Neural progenitor cell (in vitro differentiated cells): ENCODE data around the gene FHL2. TPM values are rescaled to one million over a fixed set of nuclear protein-coding genes. Genes with fewer than 3 reads are reported as not detected.

Experiments used
- DNase-seq: peaks from one replicate; pipeline ENCODE4 v3.0.0-alpha.2; 2016; ENCODE audit warnings: low spot score
- H2AFZ ChIP-seq: fragments of 200-600 bp; sonication (generic); replicated peaks from 2 replicates; pipeline ENCODE4 v1.6.1; 2016; ENCODE audit warnings: antibody characterized with exemption
- H3F3A ChIP-seq: fragments of 200-600 bp; sonication (generic); 2 replicates; pipeline ENCODE4 v1.6.1; 2016; ENCODE audit warnings: antibody characterized with exemption, low read depth
- H3K27ac ChIP-seq: fragments of 200-600 bp; sonication (generic); 2 replicates; pipeline ENCODE4 v1.5.1; 2016; ENCODE audit warnings: mild to moderate bottlenecking
- H3K27me3 ChIP-seq: fragments of 200-600 bp; sonication (generic); 2 replicates; pipeline ENCODE4 v1.6.1; 2016; ENCODE audit warnings: mild to moderate bottlenecking, moderate library complexity
- H3K36me3 ChIP-seq: fragments of 200-600 bp; sonication (generic); 2 replicates; pipeline ENCODE4 v1.5.1; 2016
- H3K4me1 ChIP-seq: fragments of 200-600 bp; sonication (generic); 2 replicates; pipeline ENCODE4 v1.6.1; 2016; ENCODE audit warnings: mixed run types
- H3K4me2 ChIP-seq: fragments of 200-600 bp; sonication (generic); 2 replicates; pipeline ENCODE4 v1.6.1; 2016
- H3K4me3 ChIP-seq: fragments of 200-600 bp; sonication (generic); 2 replicates; pipeline ENCODE4 v1.5.1; 2016
- H3K79me2 ChIP-seq: fragments of 200-600 bp; sonication (generic); 2 replicates; pipeline ENCODE4 v1.6.1; 2016; ENCODE audit warnings: low read depth
- H3K9ac ChIP-seq: fragments of 200-600 bp; sonication (generic); 2 replicates; pipeline ENCODE4 v1.6.1; 2016
- H3K9me3 ChIP-seq: fragments of 200-600 bp; sonication (generic); 2 replicates; pipeline ENCODE4 v1.5.1; 2016; ENCODE audit warnings: low read depth
- H4K20me1 ChIP-seq: fragments of 200-600 bp; sonication (generic); 2 replicates; pipeline ENCODE4 v1.6.1; 2016; ENCODE audit warnings: low read depth
- H3K27ac Mint-ChIP-seq: 3 replicates; pipeline ENCODE4 v1.8.0; 2021; ENCODE audit warnings: mixed read lengths
- H3K27me3 Mint-ChIP-seq: 2 replicates; pipeline ENCODE4 v1.8.0; 2022; ENCODE audit warnings: low read depth, mild to moderate bottlenecking, inconsistent platforms, moderate library complexity, mixed read lengths; ENCODE audit not compliant: insufficient read depth
- H3K36me3 Mint-ChIP-seq: 3 replicates; pipeline ENCODE4 v1.8.0; 2021; ENCODE audit warnings: mixed read lengths
- H3K4me1 Mint-ChIP-seq: 3 replicates; pipeline ENCODE4 v1.8.0; 2021; ENCODE audit warnings: mixed read lengths
- H3K4me3 Mint-ChIP-seq: 3 replicates; pipeline ENCODE4 v1.8.0; 2021; ENCODE audit warnings: mild to moderate bottlenecking, moderate library complexity, mixed read lengths
- H3K9me3 Mint-ChIP-seq: 3 replicates; pipeline ENCODE4 v1.8.0; 2020; ENCODE audit warnings: mixed read lengths
- EZH2 ChIP-seq: fragments of 200-600 bp; sonication (generic); IDR thresholded peaks from 2 replicates; pipeline ENCODE4 v1.6.1; 2017; ENCODE audit warnings: antibody characterized with exemption, mild to moderate bottlenecking, moderate library complexity
- EZH2phosphoT487 ChIP-seq: fragments of 200-600 bp; sonication (generic); IDR thresholded peaks from 2 replicates; pipeline ENCODE4 v1.6.1; 2017; ENCODE audit warnings: antibody characterized with exemption
- total RNA-seq: library from RNA; depleted of rRNA; stranded (reverse); fragments of >200 nt; gene quantifications from 2 replicates; pipeline ENCODE4 v1.2.3, GENCODE V29; 2015; ENCODE audit warnings: low replicate concordance
- TF ChIP-seq, protein P1 (sequence below): fragments of 200-600 bp; sonication (generic); IDR thresholded peaks from 2 replicates; pipeline ENCODE4 v1.5.1; 2017; ENCODE audit warnings: antibody characterized with exemption, mild to moderate bottlenecking

Gene FHL2
- total RNA-seq, 1 donor from 2014 or later = 17.8 TPM

DNA sequence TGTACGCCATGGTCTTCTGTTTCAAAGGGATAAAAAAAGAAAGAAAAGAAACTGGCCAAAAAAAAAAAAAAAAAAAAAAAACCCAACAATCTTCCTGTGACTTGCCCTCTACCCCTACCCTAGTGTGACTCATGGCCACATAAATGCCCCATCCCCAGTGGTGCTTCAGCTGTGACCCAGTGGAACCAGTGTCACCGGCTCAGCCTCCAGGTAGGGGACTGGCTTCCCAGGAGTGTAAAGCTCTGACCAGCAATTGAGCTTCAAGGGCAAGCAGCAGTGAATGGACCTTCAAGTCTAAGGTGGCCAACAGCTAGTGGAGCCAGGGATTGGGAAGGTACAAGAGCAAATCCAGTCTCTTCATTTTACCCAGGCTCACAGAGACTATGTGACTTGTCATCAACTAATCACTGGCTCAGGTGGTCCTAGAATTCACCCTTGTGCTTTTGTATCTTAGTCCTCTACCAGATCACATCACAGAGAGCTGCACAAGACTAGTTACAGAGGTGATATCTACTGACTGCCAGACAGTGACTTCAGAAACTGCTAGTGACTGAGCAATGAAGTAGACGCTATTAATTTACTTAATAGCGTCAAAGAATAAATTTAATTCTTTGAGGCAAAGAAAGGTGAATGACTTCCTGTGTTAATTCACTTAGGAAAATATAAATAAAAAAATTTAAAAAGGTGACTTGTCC lies 68.0 kb downstream of the FHL2 start:
- H3K27me3 ChIP-seq = no peaks in the 10 kb centered on the region
- no peaks in the 10 kb centered on the region for H3K27me3 Mint-ChIP-seq
- TF ChIP-seq EZH2 (no peak), EZH2phosphoT487 (no peak)
- TF ChIP-seq, protein P1, sequence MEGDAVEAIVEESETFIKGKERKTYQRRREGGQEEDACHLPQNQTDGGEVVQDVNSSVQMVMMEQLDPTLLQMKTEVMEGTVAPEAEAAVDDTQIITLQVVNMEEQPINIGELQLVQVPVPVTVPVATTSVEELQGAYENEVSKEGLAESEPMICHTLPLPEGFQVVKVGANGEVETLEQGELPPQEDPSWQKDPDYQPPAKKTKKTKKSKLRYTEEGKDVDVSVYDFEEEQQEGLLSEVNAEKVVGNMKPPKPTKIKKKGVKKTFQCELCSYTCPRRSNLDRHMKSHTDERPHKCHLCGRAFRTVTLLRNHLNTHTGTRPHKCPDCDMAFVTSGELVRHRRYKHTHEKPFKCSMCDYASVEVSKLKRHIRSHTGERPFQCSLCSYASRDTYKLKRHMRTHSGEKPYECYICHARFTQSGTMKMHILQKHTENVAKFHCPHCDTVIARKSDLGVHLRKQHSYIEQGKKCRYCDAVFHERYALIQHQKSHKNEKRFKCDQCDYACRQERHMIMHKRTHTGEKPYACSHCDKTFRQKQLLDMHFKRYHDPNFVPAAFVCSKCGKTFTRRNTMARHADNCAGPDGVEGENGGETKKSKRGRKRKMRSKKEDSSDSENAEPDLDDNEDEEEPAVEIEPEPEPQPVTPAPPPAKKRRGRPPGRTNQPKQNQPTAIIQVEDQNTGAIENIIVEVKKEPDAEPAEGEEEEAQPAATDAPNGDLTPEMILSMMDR = no peak
- no peak overlapping the region for H3K27ac Mint-ChIP-seq
- H3K4me3 Mint-ChIP-seq = peak overlapping the region; percentile 86
- DNase-seq = no peak
- H4K20me1 ChIP-seq = no peaks in the 10 kb centered on the region
- H3K9me3 ChIP-seq = no peaks in the 10 kb centered on the region
- no peak overlapping the region for H3K27ac ChIP-seq
- H3K79me2 ChIP-seq = peaks cover 45% of the 10 kb centered on the region
- H3K4me1 Mint-ChIP-seq = peaks cover 23% of the 10 kb centered on the region
- H3K4me3 ChIP-seq = no peak overlapping the region
- peaks cover 7% of the 10 kb centered on the region for H3F3A ChIP-seq
- H3K9me3 Mint-ChIP-seq = no peaks in the 10 kb centered on the region
- H3K36me3 Mint-ChIP-seq = no peaks in the 10 kb centered on the region
- H3K36me3 ChIP-seq = no peaks in the 10 kb centered on the region
- no peak overlapping the region for H3K9ac ChIP-seq
- no peak overlapping the region for H3K4me2 ChIP-seq
- H3K4me1 ChIP-seq = no peaks in the 10 kb centered on the region
- H2AFZ ChIP-seq = no peak overlapping the region

DNA sequence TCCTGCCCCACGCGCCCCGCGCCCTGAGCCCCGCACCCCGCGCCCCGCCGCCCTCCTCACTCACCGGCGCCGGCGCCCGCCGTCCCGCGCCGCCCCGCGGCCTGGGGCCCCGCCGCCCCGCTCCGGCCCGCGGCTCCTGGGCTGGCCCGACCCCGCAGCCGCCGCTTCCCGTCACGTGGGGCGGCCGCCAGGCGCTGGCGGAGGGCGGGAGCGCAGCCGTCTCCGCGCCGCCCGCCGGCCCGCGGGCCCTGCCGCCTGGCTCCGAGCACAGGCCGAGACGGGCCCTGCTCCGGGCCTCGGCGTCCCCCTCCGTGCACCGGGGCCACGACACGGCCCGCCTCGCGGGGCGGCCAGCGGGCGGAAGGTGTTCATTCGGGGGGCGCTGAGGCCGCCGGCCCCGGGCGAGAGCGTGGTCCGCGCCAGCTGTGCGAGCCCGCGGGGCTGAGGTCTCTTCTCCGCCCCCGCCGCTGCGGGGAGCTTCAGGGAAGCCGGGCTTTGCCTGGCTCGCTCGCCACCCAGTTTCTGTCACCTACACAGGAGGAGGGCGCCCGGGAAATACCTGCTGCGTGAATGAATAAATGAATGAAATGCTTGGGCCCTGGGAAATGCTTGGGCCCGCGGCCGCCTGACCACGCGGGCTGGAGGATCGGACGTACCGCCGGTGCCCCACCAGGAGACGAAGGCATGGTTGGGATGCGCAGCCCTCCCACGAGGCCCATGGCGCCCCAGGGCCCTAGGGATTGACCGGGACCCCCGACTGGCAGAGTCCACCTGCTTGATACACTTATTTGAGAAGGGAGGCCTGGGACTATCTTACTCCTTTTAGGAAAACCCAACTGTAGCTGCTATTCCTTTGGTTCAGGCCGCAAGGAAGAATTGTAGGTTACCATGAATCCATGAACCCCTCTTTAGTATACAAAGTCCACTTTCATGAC lies 69.0 kb downstream of the FHL2 start, which contains the start of gene TGFBRAP1:
TSS of gene TGFBRAP1 (minus strand) at position 175 of the 935 bp plus-strand sequence. CDS start 21,434 bp downstream, outside the sequence.
- DNase-seq = peak; percentile 85
- H3K36me3 Mint-ChIP-seq = no peaks in the 10 kb centered on the region
- Histone ChIP-seq H3K9ac (peak within 1 kb of the TSS; percentile 74), H4K20me1 (peaks cover 5% of the 10 kb centered on the region), H3K9me3 (no peaks in the 10 kb centered on the region), H3K79me2 (peaks cover 52% of the 10 kb centered on the region), H3K27me3 (no peaks in the 10 kb centered on the region), H3F3A (peaks cover 7% of the 10 kb centered on the region), H3K4me3 (peak within 1 kb of the TSS; percentile 71), H3K36me3 (no peaks in the 10 kb centered on the region), H3K4me1 (peaks cover 6% of the 10 kb centered on the region), H3K4me2 (peak within 1 kb of the TSS; percentile 90), H3K27ac (no peak within 1 kb of the TSS), H2AFZ (peak within 1 kb of the TSS; percentile 76)
- peak within 1 kb of the TSS; percentile 89 for H3K4me3 Mint-ChIP-seq
- H3K27me3 Mint-ChIP-seq = no peaks in the 10 kb centered on the region
- peak within 1 kb of the TSS; percentile 93 for H3K27ac Mint-ChIP-seq
- no peaks in the 10 kb centered on the region for H3K9me3 Mint-ChIP-seq
- no peak for TF ChIP-seq EZH2
- no peak for TF ChIP-seq EZH2phosphoT487
- TF ChIP-seq, protein P1 = no peak
- peaks cover 33% of the 10 kb centered on the region for H3K4me1 Mint-ChIP-seq

DNA sequence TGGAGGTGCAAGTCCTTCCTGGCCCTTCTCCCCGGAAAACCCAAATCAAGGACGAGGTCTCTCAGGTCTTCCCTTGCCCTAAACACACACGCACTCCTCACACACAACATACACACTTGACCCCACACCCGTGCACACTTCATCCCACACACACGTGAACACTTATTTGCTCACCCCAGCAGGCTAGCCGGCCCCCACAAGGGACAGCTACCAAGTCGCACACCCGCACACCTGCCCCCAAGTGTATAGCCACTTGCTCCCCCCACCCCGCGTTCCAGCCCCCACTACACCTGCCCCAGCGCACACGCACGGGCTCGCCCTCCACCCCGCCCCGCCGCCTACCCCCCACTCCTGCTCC lies 69.7 kb downstream of the FHL2 start:
- H3K36me3 Mint-ChIP-seq = no peaks in the 10 kb centered on the region
- Histone ChIP-seq H3K27me3 (no peaks in the 10 kb centered on the region), H3K4me1 (peaks cover 7% of the 10 kb centered on the region), H4K20me1 (peaks cover 5% of the 10 kb centered on the region), H3K9me3 (no peaks in the 10 kb centered on the region), H2AFZ (peak overlapping the region; percentile 76), H3K4me2 (peak overlapping the region; percentile 90), H3K79me2 (peaks cover 52% of the 10 kb centered on the region), H3K4me3 (peak overlapping the region; percentile 52), H3F3A (peaks cover 7% of the 10 kb centered on the region), H3K36me3 (no peaks in the 10 kb centered on the region), H3K9ac (no peak overlapping the region), H3K27ac (no peak overlapping the region)
- peaks cover 37% of the 10 kb centered on the region for H3K4me1 Mint-ChIP-seq
- H3K27me3 Mint-ChIP-seq = no peaks in the 10 kb centered on the region
- H3K4me3 Mint-ChIP-seq = peak overlapping the region; percentile 89
- DNase-seq = no peak
- H3K9me3 Mint-ChIP-seq = no peaks in the 10 kb centered on the region
- peak overlapping the region; percentile 38 for H3K27ac Mint-ChIP-seq
- no peak for TF ChIP-seq EZH2phosphoT487
- TF ChIP-seq, protein P1 = no peak
- no peak for TF ChIP-seq EZH2
